Duodenal mucosa (tissue), 2 donors: ENCODE measurements around the gene LRRC52.

ENCODE experiments used
- H3K27ac ChIP-seq: one replicate; pipeline ENCODE4 v1.7.0; 2013; ENCODE audit warnings: low read depth, low read length
- H3K27me3 ChIP-seq, 2 donors: one replicate each; pipeline ENCODE4 v1.7.0; 2013; ENCODE audit warnings: low read length in 2 of 2, control low read depth in 1 of 2; ENCODE audit not compliant: insufficient read depth in 2 of 2, control insufficient read depth in 1 of 2
- H3K36me3 ChIP-seq, 2 donors: one replicate each; pipeline ENCODE4 v1.7.0; 2013; ENCODE audit warnings: low read length in 2 of 2, control low read depth in 1 of 2; ENCODE audit not compliant: insufficient read depth in 2 of 2, control insufficient read depth in 1 of 2
- H3K4me1 ChIP-seq, 2 donors: one replicate each; pipeline ENCODE4 v1.7.0; 2013; ENCODE audit warnings: low read length in 2 of 2, control low read depth in 1 of 2; ENCODE audit not compliant: insufficient read depth in 2 of 2, control insufficient read depth in 1 of 2
- H3K4me3 ChIP-seq, 2 donors: one replicate each; pipeline ENCODE4 v1.7.0; 2013; ENCODE audit warnings: low read length in 2 of 2, low read depth in 1 of 2
- H3K9ac ChIP-seq, 2 donors: one replicate each; pipeline ENCODE4 v1.7.0; 2013; ENCODE audit warnings: low read length in 2 of 2, low read depth in 1 of 2
- H3K9me3 ChIP-seq, 2 donors: one replicate each; pipeline ENCODE4 v1.7.0; 2013; ENCODE audit warnings: low read length in 2 of 2, control low read depth in 1 of 2; ENCODE audit not compliant: control insufficient read depth in 1 of 2

The LRRC52 gene

GRCh38 chr1:165512816-165513215 is 31.0 kb upstream of the LRRC52 start:
- Histone ChIP-seq H3K9ac (no peak overlapping the region), H3K27me3 (no peaks in the 10 kb centered on the region), H3K9me3 (no peaks in the 10 kb centered on the region), H3K4me3 (no peak overlapping the region), H3K27ac (no peak overlapping the region), H3K36me3 (no peaks in the 10 kb centered on the region), H3K4me1 (no peaks in the 10 kb centered on the region)

GRCh38 chr1:165516469-165516868 is 27.3 kb upstream of the LRRC52 start:
- Histone ChIP-seq H3K9ac (no peak overlapping the region), H3K36me3 (no peaks in the 10 kb centered on the region), H3K4me1 (no peaks in the 10 kb centered on the region), H3K27ac (no peak overlapping the region), H3K9me3 (no peaks in the 10 kb centered on the region), H3K27me3 (no peaks in the 10 kb centered on the region), H3K4me3 (no peak overlapping the region)

GRCh38 chr1:165520646-165521045 is 23.2 kb upstream of the LRRC52 start:
- Histone ChIP-seq H3K9me3 (no peaks in the 10 kb centered on the region), H3K27me3 (no peaks in the 10 kb centered on the region), H3K4me3 (no peak overlapping the region), H3K36me3 (no peaks in the 10 kb centered on the region), H3K27ac (no peak overlapping the region), H3K4me1 (no peaks in the 10 kb centered on the region), H3K9ac (no peak overlapping the region)

GRCh38 chr1:165524639-165525285 is 19.0 kb upstream of the LRRC52 start:
- no peaks in the 10 kb centered on the region for H3K27me3 ChIP-seq
- no peaks in the 10 kb centered on the region for H3K36me3 ChIP-seq
- no peak overlapping the region for H3K27ac ChIP-seq
- H3K9ac ChIP-seq, result no peak overlapping the region
- no peaks in the 10 kb centered on the region for H3K9me3 ChIP-seq
- no peaks in the 10 kb centered on the region for H3K4me1 ChIP-seq
- H3K4me3 ChIP-seq, result no peak overlapping the region

- H3K4me1 ChIP-seq, result no peaks in the 10 kb centered on the region
- no peaks in the 10 kb centered on the region for H3K9me3 ChIP-seq
- no peaks in the 10 kb centered on the region for H3K27me3 ChIP-seq
- H3K27ac ChIP-seq, result no peak overlapping the region
- H3K9ac ChIP-seq, result no peak overlapping the region
- no peak overlapping the region for H3K4me3 ChIP-seq
- H3K36me3 ChIP-seq, result no peaks in the 10 kb centered on the region
Observed at GRCh38 chr1:165525708-165526107, 18.1 kb upstream of the LRRC52 start.

GRCh38 chr1:165527251-165528007 is 16.4 kb upstream of the LRRC52 start:
- no peaks in the 10 kb centered on the region for H3K27me3 ChIP-seq
- H3K9me3 ChIP-seq, result no peaks in the 10 kb centered on the region
- H3K27ac ChIP-seq, result no peak overlapping the region
- H3K36me3 ChIP-seq, result no peaks in the 10 kb centered on the region
- no peaks in the 10 kb centered on the region for H3K4me1 ChIP-seq
- no peak overlapping the region for H3K4me3 ChIP-seq
- no peak overlapping the region for H3K9ac ChIP-seq

GRCh38 chr1:165531021-165531420 is 12.8 kb upstream of the LRRC52 start:
- H3K4me3 ChIP-seq, result no peak overlapping the region
- no peaks in the 10 kb centered on the region for H3K9me3 ChIP-seq
- H3K27me3 ChIP-seq, result no peaks in the 10 kb centered on the region
- H3K36me3 ChIP-seq, result no peaks in the 10 kb centered on the region
- no peak overlapping the region for H3K27ac ChIP-seq
- no peaks in the 10 kb centered on the region for H3K4me1 ChIP-seq
- H3K9ac ChIP-seq, result no peak overlapping the region

GRCh38 chr1:165532053-165532452 is 11.7 kb upstream of the LRRC52 start:
- H3K4me3 ChIP-seq, result no peak overlapping the region
- H3K27ac ChIP-seq, result no peak overlapping the region
- H3K9ac ChIP-seq, result no peak overlapping the region
- H3K9me3 ChIP-seq, result no peaks in the 10 kb centered on the region
- H3K4me1 ChIP-seq, result no peaks in the 10 kb centered on the region
- no peaks in the 10 kb centered on the region for H3K27me3 ChIP-seq
- H3K36me3 ChIP-seq, result no peaks in the 10 kb centered on the region

GRCh38 chr1:165533254-165533653 is 10.5 kb upstream of the LRRC52 start:
- no peak overlapping the region for H3K27ac ChIP-seq
- no peaks in the 10 kb centered on the region for H3K9me3 ChIP-seq
- H3K36me3 ChIP-seq, result no peaks in the 10 kb centered on the region
- H3K4me1 ChIP-seq, result no peaks in the 10 kb centered on the region
- no peak overlapping the region for H3K4me3 ChIP-seq
- no peak overlapping the region for H3K9ac ChIP-seq
- no peaks in the 10 kb centered on the region for H3K27me3 ChIP-seq

- no peak overlapping the region for H3K27ac ChIP-seq
- H3K4me3 ChIP-seq, result no peak overlapping the region
- H3K27me3 ChIP-seq, result no peaks in the 10 kb centered on the region
- no peaks in the 10 kb centered on the region for H3K36me3 ChIP-seq
- H3K9ac ChIP-seq, result no peak overlapping the region
- H3K4me1 ChIP-seq, result no peaks in the 10 kb centered on the region
- no peaks in the 10 kb centered on the region for H3K9me3 ChIP-seq
Observed at GRCh38 chr1:165536016-165536415, 7.8 kb upstream of the LRRC52 start.
